Measurements from ENCODE around the gene FGD2.

- TF ChIP-seq ARNTL (CRISPR knock-in tag; IDR thresholded peaks at IDR 0.05; ENCODE audit: borderline replicate concordance, low read depth) (no peak), PPARA (CRISPR knock-in tag; IDR thresholded peaks at IDR 0.05; ENCODE audit: borderline replicate concordance) (no peak), CSRNP3 (CRISPR knock-in tag; IDR thresholded peaks at IDR 0.05) (no peak), CREB5 (CRISPR knock-in tag; IDR thresholded peaks at IDR 0.05; ENCODE audit: low read depth) (no peak), ISL1 (CRISPR knock-in tag; IDR thresholded peaks at IDR 0.05) (no peak)
Measured at GRCh38 chr6:37032239-37032638, 26.8 kb downstream of the FGD2 start.
